Measurements from ENCODE around the gene CARMIL1.

The CARMIL1 gene

GRCh38 chr6:25556516-25556915 lies 277.3 kb downstream of the CARMIL1 start:
- POLR2A ChIA-PET: no interaction called here
- TF ChIP-seq FOXK2 (IDR thresholded peaks at IDR 0.05): no peak
- 0 out of 2 replicates have a peak, but pooled peaks have one; percentile 19 for TF ChIP-seq PKNOX1 (IDR thresholded peaks at IDR 0.05)
- CTCF ChIA-PET: interaction anchor here (0.5 to 2.0 kb wide), 10 partner anchors 9 to 947 kb away, joined by 3 to 10 read pairs (median 4); no protein-coding TSS in a partner anchor
- peak; percentile 62 for DNase-seq (ENCODE audit: extremely low spot score)

- POLR2A ChIA-PET: no interaction called here
- CTCF ChIA-PET: interaction anchor here (0.6 kb wide), 1 partner anchor 29 kb away, joined by 4 read pairs; no protein-coding TSS in a partner anchor
- no peak for DNase-seq (ENCODE audit: extremely low spot score)
- no peak for TF ChIP-seq SP1 (IDR thresholded peaks at IDR 0.05)
- no peak for TF ChIP-seq FOXM1 (IDR thresholded peaks at IDR 0.05; ENCODE audit: borderline replicate concordance)
- no peak for TF ChIP-seq ARNT (IDR thresholded peaks at IDR 0.05)
- TF ChIP-seq TARDBP (IDR thresholded peaks at IDR 0.05): no peak
- TF ChIP-seq SUZ12 (IDR thresholded peaks at IDR 0.05): no peak
- no peak for TF ChIP-seq ZNF384 (IDR thresholded peaks at IDR 0.05)
- no peak for TF ChIP-seq ELF4 (IDR thresholded peaks at IDR 0.05)
- TF ChIP-seq BHLHE40 (IDR thresholded peaks at IDR 0.05; ENCODE audit: borderline replicate concordance): no peak
- no peak for TF ChIP-seq LEF1 (IDR thresholded peaks at IDR 0.05; ENCODE audit: borderline replicate concordance)
- no peak for TF ChIP-seq L3MBTL2 (conservative IDR thresholded peaks at IDR 0.05)
- TF ChIP-seq HDGF (IDR thresholded peaks at IDR 0.05; ENCODE audit: borderline replicate concordance): no peak
- TF ChIP-seq NFRKB (IDR thresholded peaks at IDR 0.05): no peak
- no peak for TF ChIP-seq FOXA1 (IDR thresholded peaks at IDR 0.05)
- TF ChIP-seq FOXK2 (IDR thresholded peaks at IDR 0.05): no peak
- no peak for TF ChIP-seq CTBP1 (IDR thresholded peaks at IDR 0.05; ENCODE audit: borderline replicate concordance)
Observed at GRCh38 chr6:25558155-25558817, 279.1 kb downstream of the CARMIL1 start.

- DNase-seq (ENCODE audit: extremely low spot score): no peak
- ChIA-PET CTCF (no interaction called here), POLR2A (no interaction called here)
- TF ChIP-seq LEF1 (IDR thresholded peaks at IDR 0.05; ENCODE audit: borderline replicate concordance) (no peak), SP1 (IDR thresholded peaks at IDR 0.05) (no peak), FOXA1 (IDR thresholded peaks at IDR 0.05) (no peak), NFRKB (IDR thresholded peaks at IDR 0.05) (no peak), PKNOX1 (IDR thresholded peaks at IDR 0.05) (no peak), ZNF384 (IDR thresholded peaks at IDR 0.05) (no peak)
Observed at GRCh38 chr6:25560865-25561264, 281.7 kb downstream of the CARMIL1 start.

GRCh38 chr6:25564943-25565342 lies 285.8 kb downstream of the CARMIL1 start:
- DNase-seq (ENCODE audit: extremely low spot score): no peak
- no peak for TF ChIP-seq LEF1 (IDR thresholded peaks at IDR 0.05; ENCODE audit: borderline replicate concordance)
- TF ChIP-seq PKNOX1 (IDR thresholded peaks at IDR 0.05): no peak
- TF ChIP-seq CTBP1 (IDR thresholded peaks at IDR 0.05; ENCODE audit: borderline replicate concordance): no peak
- no peak for TF ChIP-seq SP1 (IDR thresholded peaks at IDR 0.05)
- no peak for TF ChIP-seq ELF4 (IDR thresholded peaks at IDR 0.05)
- TF ChIP-seq HDGF (IDR thresholded peaks at IDR 0.05; ENCODE audit: borderline replicate concordance): no peak
- no peak for TF ChIP-seq FOXK2 (IDR thresholded peaks at IDR 0.05)
- TF ChIP-seq NFRKB (IDR thresholded peaks at IDR 0.05): no peak
- no peak for TF ChIP-seq FOXA1 (IDR thresholded peaks at IDR 0.05)
- TF ChIP-seq BHLHE40 (IDR thresholded peaks at IDR 0.05; ENCODE audit: borderline replicate concordance): no peak
- no peak for TF ChIP-seq FOXM1 (IDR thresholded peaks at IDR 0.05; ENCODE audit: borderline replicate concordance)
- ChIA-PET POLR2A (no interaction called here), CTCF (interaction anchor here (1.5 kb wide), 1 partner anchor 9 kb away, joined by 6 read pairs; no protein-coding TSS in a partner anchor)

GRCh38 chr6:25570578-25570977 lies 291.4 kb downstream of the CARMIL1 start:
- TF ChIP-seq PKNOX1 (IDR thresholded peaks at IDR 0.05) (peak; percentile 51), LEF1 (IDR thresholded peaks at IDR 0.05; ENCODE audit: borderline replicate concordance) (no peak), CTBP1 (IDR thresholded peaks at IDR 0.05; ENCODE audit: borderline replicate concordance) (no peak), ARNT (IDR thresholded peaks at IDR 0.05) (no peak), BHLHE40 (IDR thresholded peaks at IDR 0.05; ENCODE audit: borderline replicate concordance) (no peak), HDGF (IDR thresholded peaks at IDR 0.05; ENCODE audit: borderline replicate concordance) (no peak), ELF4 (IDR thresholded peaks at IDR 0.05) (no peak), L3MBTL2 (conservative IDR thresholded peaks at IDR 0.05) (no peak)
- no peak for DNase-seq (ENCODE audit: extremely low spot score)
- ChIA-PET CTCF (interaction anchor here (0.6 kb wide), 1 partner anchor 1560 kb away, joined by 4 read pairs; no protein-coding TSS in a partner anchor), POLR2A (no interaction called here)

GRCh38 chr6:25576919-25577318 lies 297.7 kb downstream of the CARMIL1 start:
- TF ChIP-seq BHLHE40 (IDR thresholded peaks at IDR 0.05; ENCODE audit: borderline replicate concordance): no peak
- no peak for TF ChIP-seq FOXA1 (IDR thresholded peaks at IDR 0.05)
- TF ChIP-seq L3MBTL2 (conservative IDR thresholded peaks at IDR 0.05): no peak
- no peak for TF ChIP-seq FOXK2 (IDR thresholded peaks at IDR 0.05)
- no peak for TF ChIP-seq CTBP1 (IDR thresholded peaks at IDR 0.05; ENCODE audit: borderline replicate concordance)
- POLR2A ChIA-PET: interaction anchor here (1.3 kb wide), 1 partner anchor 443 kb away, joined by 3 read pairs; a partner anchor contains a TSS
- CTCF ChIA-PET: interaction anchor here (0.7 kb wide), 1 partner anchor 976 kb away, joined by 3 read pairs; no protein-coding TSS in a partner anchor
- DNase-seq (ENCODE audit: extremely low spot score): no peak

All from HEK293T (cell line).